Measurements from ENCODE around the gene THSD8. TPM values are rescaled to one million over a fixed set of nuclear protein-coding genes. Genes with fewer than 3 reads are reported as not detected.

THSD8 gene
- total and polyA plus RNA-seq, 3 donors from 2014 or later: 3.0 to 27.9 (median 14.0) TPM

DNA sequence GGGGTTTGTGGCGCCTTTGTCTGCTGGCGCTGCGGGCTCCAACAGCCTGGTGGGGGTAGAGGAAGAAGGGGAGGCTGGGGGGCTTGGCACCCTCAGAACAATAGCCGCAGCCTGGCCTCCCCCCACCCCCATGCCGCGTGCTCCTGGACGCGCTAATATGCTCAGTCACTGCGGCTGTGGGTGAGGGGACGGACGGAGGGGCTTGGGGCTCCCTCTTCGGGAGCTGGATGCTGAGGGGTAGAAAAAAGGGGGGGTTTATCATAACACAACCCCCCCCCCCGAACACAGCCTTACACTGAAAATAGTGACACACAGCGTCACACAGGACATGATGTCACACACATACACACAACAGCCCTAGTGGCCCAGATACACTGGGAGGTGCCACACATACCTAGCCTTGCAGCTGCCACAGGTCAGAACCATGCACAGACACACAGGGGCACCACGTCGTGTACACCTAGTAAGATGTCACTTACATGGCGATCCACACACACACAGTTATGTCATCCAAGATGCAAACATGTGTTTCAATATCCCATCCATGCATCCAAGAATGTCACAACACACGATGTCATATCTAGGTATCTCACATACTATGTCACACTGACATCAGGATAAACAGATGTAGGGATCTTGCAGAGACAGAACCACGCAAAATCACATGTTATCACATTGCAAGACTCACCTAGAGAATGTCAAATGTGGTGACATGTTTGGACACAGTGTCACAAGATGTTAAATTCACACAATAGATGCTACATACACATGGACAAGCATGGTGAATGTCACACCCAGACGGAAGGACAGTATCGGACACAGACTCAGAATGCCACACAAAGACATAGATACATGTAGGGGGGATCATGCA lies 37.3 kb downstream of the THSD8 start:
- no peak for TF ChIP-seq POLR2A (IDR thresholded peaks at IDR 0.05)
- TF ChIP-seq, protein P1, sequence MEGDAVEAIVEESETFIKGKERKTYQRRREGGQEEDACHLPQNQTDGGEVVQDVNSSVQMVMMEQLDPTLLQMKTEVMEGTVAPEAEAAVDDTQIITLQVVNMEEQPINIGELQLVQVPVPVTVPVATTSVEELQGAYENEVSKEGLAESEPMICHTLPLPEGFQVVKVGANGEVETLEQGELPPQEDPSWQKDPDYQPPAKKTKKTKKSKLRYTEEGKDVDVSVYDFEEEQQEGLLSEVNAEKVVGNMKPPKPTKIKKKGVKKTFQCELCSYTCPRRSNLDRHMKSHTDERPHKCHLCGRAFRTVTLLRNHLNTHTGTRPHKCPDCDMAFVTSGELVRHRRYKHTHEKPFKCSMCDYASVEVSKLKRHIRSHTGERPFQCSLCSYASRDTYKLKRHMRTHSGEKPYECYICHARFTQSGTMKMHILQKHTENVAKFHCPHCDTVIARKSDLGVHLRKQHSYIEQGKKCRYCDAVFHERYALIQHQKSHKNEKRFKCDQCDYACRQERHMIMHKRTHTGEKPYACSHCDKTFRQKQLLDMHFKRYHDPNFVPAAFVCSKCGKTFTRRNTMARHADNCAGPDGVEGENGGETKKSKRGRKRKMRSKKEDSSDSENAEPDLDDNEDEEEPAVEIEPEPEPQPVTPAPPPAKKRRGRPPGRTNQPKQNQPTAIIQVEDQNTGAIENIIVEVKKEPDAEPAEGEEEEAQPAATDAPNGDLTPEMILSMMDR (IDR thresholded peaks at IDR 0.05): no peak
- DNase-seq: no peak
- Histone ChIP-seq H3K4me3 (peak overlapping the region in 1 of 2 donors; percentile 26), H3K27me3 (peaks cover 2% of the 10 kb centered on the region), H3K9me3 (no peaks in the 10 kb centered on the region), H3K4me1 (peaks cover 1% of the 10 kb centered on the region), H3K36me3 (ENCODE audit: low read depth, missing control alignments) (no peaks in the 10 kb centered on the region), H3K27ac (no peak overlapping the region)
- intact Hi-C loops (cut with DNase I; ENCODE audit: low total_unique reads): no loop called here
- 13 to 20% methylated on average over 21 of the region's 21 CpGs for WGBS, 2 donors

DNA sequence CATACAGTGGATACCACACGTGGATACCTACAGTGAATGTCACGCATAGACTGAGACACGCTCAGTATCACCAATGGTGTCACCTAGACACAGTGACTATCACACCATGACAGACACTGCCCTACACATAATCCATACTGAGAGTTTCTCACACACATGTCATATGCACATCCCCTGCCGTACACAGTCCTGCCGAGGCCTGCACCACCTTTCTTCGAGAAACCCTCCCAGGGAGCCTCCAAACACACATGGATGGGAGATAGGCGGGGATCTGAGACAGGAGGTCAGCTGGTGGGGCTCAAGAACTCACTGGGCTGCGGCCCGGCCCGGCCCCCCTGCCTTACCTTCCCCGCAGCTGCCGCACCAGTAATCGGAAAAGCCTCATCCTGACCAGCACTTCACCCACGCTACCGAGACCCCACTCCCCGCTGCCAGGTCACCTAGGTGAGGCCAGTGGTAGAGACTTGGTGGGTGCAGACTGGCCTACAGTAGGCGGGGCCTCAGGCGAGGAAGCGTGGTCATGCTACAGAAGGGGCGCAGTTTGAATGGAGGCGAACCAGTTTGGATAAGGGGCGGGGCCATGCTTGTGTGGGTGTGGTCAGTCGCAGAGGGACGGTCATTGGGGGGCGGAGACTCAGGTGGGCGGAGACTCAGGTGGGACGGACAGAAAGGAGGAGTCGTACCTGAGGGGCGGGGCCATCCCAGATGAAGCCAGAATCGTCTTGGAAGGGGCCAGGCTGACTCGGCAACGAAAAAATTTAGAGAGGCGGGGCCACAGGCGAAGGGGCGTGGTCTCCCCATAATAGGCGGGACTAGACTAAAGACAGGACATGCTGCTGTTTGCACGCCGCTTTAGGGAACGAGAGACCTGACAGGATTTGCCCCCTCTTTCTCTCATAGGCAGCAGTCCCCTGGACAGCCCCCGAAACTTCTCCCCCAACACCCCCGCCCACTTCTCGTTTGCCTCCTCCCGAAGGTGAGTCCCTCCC lies 38.5 kb downstream of the THSD8 start:
- intact Hi-C loops (cut with DNase I; ENCODE audit: low total_unique reads): loop anchor here (10.0 kb wide), 1 partner anchor 66 kb away; the partner anchor contains the start of gene HOOK2
- peak; percentile 82 for DNase-seq
- Histone ChIP-seq H3K27me3 (no peaks in the 10 kb centered on the region), H3K4me3 (peak overlapping the region; percentile 15 to 40), H3K4me1 (no peaks in the 10 kb centered on the region), H3K27ac (no peak overlapping the region), H3K9me3 (no peaks in the 10 kb centered on the region), H3K36me3 (ENCODE audit: low read depth, missing control alignments) (no peaks in the 10 kb centered on the region)
- TF ChIP-seq, protein P1 (IDR thresholded peaks at IDR 0.05): no peak
- TF ChIP-seq POLR2A (IDR thresholded peaks at IDR 0.05): no peak
- WGBS, 2 donors: 15 to 23% methylated on average over 42 to 43 of the region's 43 CpGs

DNA sequence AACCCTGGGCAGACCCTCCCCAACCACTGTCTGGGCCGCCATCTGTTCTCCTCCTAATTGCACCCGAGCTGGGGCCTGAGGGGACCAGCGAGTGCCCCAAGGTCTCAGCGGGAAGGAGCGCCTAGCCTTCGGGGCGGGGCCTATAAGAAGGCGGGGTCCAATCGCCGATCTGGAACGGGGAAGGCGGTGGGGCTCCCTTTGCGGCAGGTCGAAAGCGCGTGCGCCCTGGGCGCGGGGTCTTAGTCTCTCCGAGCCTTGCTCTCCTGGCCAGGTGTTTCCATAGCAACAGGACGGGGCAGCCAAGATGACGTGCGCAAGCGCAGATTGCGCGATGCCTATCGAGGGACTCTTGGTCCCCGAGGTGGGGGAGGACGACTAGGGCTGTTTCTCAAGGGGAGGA lies 39.2 kb downstream of the THSD8 start:
- DNase-seq: peak; percentile 70
- H3K27ac ChIP-seq: no peak overlapping the region
- no peak for TF ChIP-seq POLR2A (IDR thresholded peaks at IDR 0.05)
- TF ChIP-seq, protein P1 (IDR thresholded peaks at IDR 0.05): no peak
- H3K4me3 ChIP-seq: peak overlapping the region; percentile 15 to 40
- H3K27me3 ChIP-seq: no peaks in the 10 kb centered on the region
- H3K4me1 ChIP-seq: no peaks in the 10 kb centered on the region
- intact Hi-C loops (cut with DNase I; ENCODE audit: low total_unique reads): loop anchor here (10.0 kb wide), 1 partner anchor 66 kb away; the partner anchor contains the start of gene HOOK2
- no peaks in the 10 kb centered on the region for H3K9me3 ChIP-seq
- no peaks in the 10 kb centered on the region for H3K36me3 ChIP-seq (ENCODE audit: low read depth, missing control alignments)
- WGBS, 2 donors: 0 to 1% methylated on average over 17 to 29 of the region's 29 CpGs

DNA sequence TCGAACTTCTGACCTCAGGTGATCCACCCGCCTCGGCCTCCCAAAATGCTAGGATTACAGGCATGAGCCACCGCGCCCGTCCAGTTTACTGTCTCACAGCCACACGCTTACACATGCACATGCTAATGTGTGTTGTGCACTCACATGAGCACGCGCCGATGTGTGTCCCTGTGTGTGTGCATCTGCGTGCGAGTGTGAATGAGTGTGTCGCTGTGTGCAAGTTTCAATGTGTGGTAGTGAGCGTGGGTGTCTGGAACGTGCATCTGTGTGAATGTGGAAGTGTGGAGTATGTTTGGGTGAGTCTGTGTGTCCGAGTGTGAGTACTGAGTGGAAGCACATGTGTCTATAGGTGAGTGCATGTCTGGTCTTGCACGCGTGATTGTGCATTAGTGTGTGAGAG lies 40.6 kb downstream of the THSD8 start:
- H3K4me3 ChIP-seq: no peak overlapping the region
- H3K27ac ChIP-seq: no peak overlapping the region
- TF ChIP-seq POLR2A (IDR thresholded peaks at IDR 0.05): no peak
- TF ChIP-seq, protein P1 (IDR thresholded peaks at IDR 0.05): no peak
- intact Hi-C loops (cut with DNase I; ENCODE audit: low total_unique reads): loop anchor here (10.0 kb wide), 1 partner anchor 68 kb away; the partner anchor contains the start of gene HOOK2
- DNase-seq: no peak
- 79 to 86% methylated on average over 15 to 18 of the region's 18 CpGs for WGBS, 2 donors
- no peaks in the 10 kb centered on the region for H3K27me3 ChIP-seq
- peaks cover 3% of the 10 kb centered on the region for H3K4me1 ChIP-seq
- H3K36me3 ChIP-seq (ENCODE audit: low read depth, missing control alignments): no peaks in the 10 kb centered on the region
- H3K9me3 ChIP-seq: no peaks in the 10 kb centered on the region

Measured in testis (tissue), 3 donors.